Testis (tissue), 3 donors: Measurements from ENCODE around the gene CGGBP1. TPM values are rescaled to one million over a fixed set of nuclear protein-coding genes. Genes with fewer than 3 reads are reported as not detected.
"Not testable (repeated sequence)": the region's sequence is repeated elsewhere in the genome, so short reads cannot be mapped to it uniquely, and the experiment has no call there.

Source experiments
- DNase-seq: peaks from one replicate; pipeline ENCODE4 v3.0.0-alpha.2; 2019
- H3K27ac ChIP-seq, 2 donors: fragments of 200-600 bp; sonication (generic); one replicate each; pipeline ENCODE4 v1.5.1; 2019
- H3K27me3 ChIP-seq: fragments of 200-600 bp; sonication (generic); one replicate; pipeline ENCODE4 v1.5.1; 2019
- H3K36me3 ChIP-seq: fragments of 200-600 bp; sonication (generic); one replicate; pipeline ENCODE4 v1.5.1; 2017; ENCODE audit warnings: low read depth; ENCODE audit errors: missing control alignments
- H3K4me1 ChIP-seq: fragments of 200-600 bp; sonication (generic); one replicate; pipeline ENCODE4 v1.5.1; 2019
- H3K4me3 ChIP-seq, 2 donors: fragments of 200-600 bp; sonication (generic); one replicate each; pipeline ENCODE4 v1.5.1; 2017 to 2019
- H3K9me3 ChIP-seq: fragments of 200-600 bp; sonication (generic); one replicate; pipeline ENCODE4 v1.5.1; 2017
- CTCF ChIP-seq, 3 experiments: fragments of 450-650 bp in 2 of 3; fragments of 200-600 bp in 1 of 3; sonication (generic) in 1 of 3; IDR thresholded peaks; one replicate each; pipeline ENCODE4 v1.5.1; 2016 to 2019; ENCODE audit warnings: antibody characterized with exemption in 3 of 3, mild to moderate bottlenecking in 2 of 3, moderate library complexity in 1 of 3
- POLR2A ChIP-seq: fragments of 450-650 bp; IDR thresholded peaks from one replicate; pipeline ENCODE4 v1.6.1; 2017; ENCODE audit warnings: antibody characterized with exemption, mild to moderate bottlenecking, moderate library complexity
- WGBS, 2 donors: methylation state at CpG; one replicate each; pipeline ENCODE4 v1.1.5; 2018; 5-methylcytosine and 5-hydroxymethylcytosine counted together
- intact Hi-C: fragments of 100-400 bp; cut with DNase I; formaldehyde crosslinking; loops from one replicate; pipeline ENCODE4 v1.15.1; 2023; ENCODE audit warnings: low total_unique reads
- polyA plus RNA-seq: library from polyadenylated mRNA; stranded (reverse); fragments of 350-450 nt; fragmentation: Illumina TruSeq; extraction: RNeasy Lipid Tissue Mini Kit (QIAGEN cat#74804); gene quantifications from one replicate; pipeline ENCODE4 v1.2.3, GENCODE V29; 2014; ENCODE audit warnings: low read depth, low replicate concordance; ENCODE audit not compliant: insufficient read depth
- total RNA-seq, 2 donors: library from RNA; depleted of rRNA; stranded (reverse); fragments of >200 nt; gene quantifications; one replicate each; pipeline ENCODE4 v1.2.3, GENCODE V29; 2016

The CGGBP1 gene
- total and polyA plus RNA-seq, 3 donors from 2014 or later: 54.0 to 68.0 (median 66.4) TPM

GRCh38 chr3:88025001-88025552 lies 33.7 kb downstream of the CGGBP1 start:
- Histone ChIP-seq H3K4me3 (no peak overlapping the region), H3K27me3 (no peaks in the 10 kb centered on the region), H3K36me3 (no peaks in the 10 kb centered on the region), H3K27ac (no peak overlapping the region), H3K4me1 (no peaks in the 10 kb centered on the region), H3K9me3 (no peaks in the 10 kb centered on the region)
- 77 to 87% methylated on average over 4 of the region's 4 CpGs for WGBS, 2 donors
- DNase-seq: no peak
- intact Hi-C loops: no loop called here
- TF ChIP-seq CTCF (IDR thresholded peaks at IDR 0.05) (no peak), POLR2A (no peak)

GRCh38 chr3:88019024-88019423 lies 39.8 kb downstream of the CGGBP1 start:
- TF ChIP-seq CTCF (IDR thresholded peaks at IDR 0.05) (no peak), POLR2A (no peak)
- H3K27me3 ChIP-seq: no peaks in the 10 kb centered on the region
- DNase-seq: no peak
- intact Hi-C loops: no loop called here
- H3K27ac ChIP-seq: no peak overlapping the region
- H3K9me3 ChIP-seq: no peaks in the 10 kb centered on the region
- no peak overlapping the region for H3K4me3 ChIP-seq
- H3K36me3 ChIP-seq: no peaks in the 10 kb centered on the region
- WGBS, 2 donors: 76 to 88% methylated on average over 2 of the region's 2 CpGs
- H3K4me1 ChIP-seq: no peaks in the 10 kb centered on the region

GRCh38 chr3:88015656-88016055 lies 43.1 kb downstream of the CGGBP1 start:
- H3K9me3 ChIP-seq, H3K36me3 ChIP-seq, H3K4me1 ChIP-seq, DNase-seq, H3K27me3 ChIP-seq, intact Hi-C loops, H3K27ac ChIP-seq: not testable (repeated sequence)
- peak overlapping the region; percentile 18 to 51 for H3K4me3 ChIP-seq
- WGBS, 2 donors: 63 to 80% methylated on average over 7 to 31 of the region's 35 CpGs

GRCh38 chr3:88013592-88013991 lies 45.2 kb downstream of the CGGBP1 start:
- Histone ChIP-seq H3K27me3 (no peaks in the 10 kb centered on the region), H3K27ac (no peak overlapping the region), H3K4me3 (no peak overlapping the region), H3K4me1 (no peaks in the 10 kb centered on the region), H3K36me3 (no peaks in the 10 kb centered on the region), H3K9me3 (no peaks in the 10 kb centered on the region)
- peak; percentile 77 for DNase-seq
- WGBS, 2 donors: 24 to 42% methylated on average over 2 of the region's 2 CpGs
- TF ChIP-seq POLR2A (no peak), CTCF (IDR thresholded peaks at IDR 0.05) (no peak)
- intact Hi-C loops: no loop called here

- Histone ChIP-seq H3K36me3 (no peaks in the 10 kb centered on the region), H3K27me3 (no peaks in the 10 kb centered on the region), H3K4me1 (no peaks in the 10 kb centered on the region), H3K27ac (no peak overlapping the region), H3K4me3 (no peak overlapping the region), H3K9me3 (no peaks in the 10 kb centered on the region)
- intact Hi-C loops: no loop called here
- DNase-seq: no peak
- WGBS, 2 donors: 84 to 88% methylated on average over 5 of the region's 5 CpGs
- TF ChIP-seq CTCF (IDR thresholded peaks at IDR 0.05) (no peak), POLR2A (no peak)
Observed at GRCh38 chr3:88010810-88011209, 48.0 kb downstream of the CGGBP1 start.
